GM19043 (cell line): ENCODE data around the gene LIFR.
"Not testable (repeated sequence)": the region's sequence is repeated elsewhere in the genome, so short reads cannot be mapped to it uniquely, and the experiment has no call there.

Experiments used
- ATAC-seq: cut with Tn5 transposase; IDR thresholded peaks from one replicate; pipeline ENCODE4 v1.9.1; 2021; ENCODE audit warnings: low read depth; ENCODE audit not compliant: unreplicated experiment

The LIFR gene

GRCh38 chr5:38556599-38557307 lies at the start of gene LIFR:
LIFR (minus strand) TSS chr5:38556646; CDS start chr5:38530647, 25,999 bp downstream.
- ATAC-seq, result no peak

DNA sequence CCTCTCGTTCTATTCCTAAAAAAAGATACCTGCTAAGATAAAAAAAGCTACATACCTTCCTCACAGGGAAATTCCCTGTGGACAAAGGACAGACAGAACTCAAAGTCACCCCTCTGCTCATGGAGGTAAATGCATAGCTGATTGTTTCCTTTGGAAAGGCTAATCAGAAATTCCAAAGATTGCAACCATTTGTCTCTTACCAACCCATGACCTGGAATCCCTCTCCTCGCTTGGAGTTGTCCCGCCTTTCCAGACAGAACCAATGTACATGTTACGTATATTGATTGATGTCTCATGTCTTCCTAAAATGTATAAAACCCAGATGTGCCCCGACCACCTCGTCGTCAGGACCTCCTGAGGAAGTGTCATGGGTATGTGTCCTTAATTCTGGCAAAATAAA lies 49.2 kb upstream of the LIFR start:
- ATAC-seq, result no peak

- no peak for ATAC-seq
These were observed 47.2 kb upstream of the LIFR start for GRCh38 chr5:38603691-38604090.

- no peak for ATAC-seq
These were observed 46.2 kb upstream of the LIFR start for GRCh38 chr5:38602641-38603040.

- ATAC-seq, result no peak
These were observed 45.4 kb upstream of the LIFR start for GRCh38 chr5:38601863-38602298.

DNA sequence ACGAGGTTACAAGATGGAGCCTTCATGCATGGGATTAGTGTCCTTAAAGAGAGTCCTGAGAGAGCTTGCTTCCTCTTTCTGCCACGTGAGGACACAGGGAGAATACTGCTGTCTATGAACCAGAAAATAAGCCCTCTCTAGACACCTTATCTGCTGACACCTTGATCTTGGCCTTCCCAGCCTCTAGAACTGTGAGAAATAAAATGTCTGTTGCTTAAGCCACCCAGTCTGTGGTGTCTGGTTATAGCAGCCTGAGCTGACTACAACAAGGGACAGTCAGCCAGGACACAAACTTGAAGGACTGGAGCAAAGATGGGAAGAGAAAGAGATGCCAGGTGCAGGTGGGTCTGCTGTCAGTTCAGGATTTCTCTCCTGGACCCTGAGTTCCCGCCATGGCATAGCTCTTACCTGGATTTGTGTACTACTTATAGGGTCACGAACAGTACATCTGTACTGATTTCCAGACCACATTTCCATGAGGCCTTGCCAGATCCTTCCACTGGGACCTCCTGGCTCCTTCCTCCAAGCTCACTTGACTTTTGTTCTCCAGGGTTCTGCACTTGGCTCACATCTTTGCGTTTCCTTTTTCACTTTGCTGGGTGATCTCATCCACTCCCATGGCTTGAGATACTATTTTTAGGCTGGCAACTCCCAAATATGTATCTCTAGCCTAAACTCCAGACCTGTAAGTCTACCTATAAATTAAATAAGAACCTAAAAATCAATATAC lies 44.9 kb upstream of the LIFR start:
- ATAC-seq, result no peak

- no peak for ATAC-seq
These were observed 44.0 kb upstream of the LIFR start for GRCh38 chr5:38600329-38601045.

DNA sequence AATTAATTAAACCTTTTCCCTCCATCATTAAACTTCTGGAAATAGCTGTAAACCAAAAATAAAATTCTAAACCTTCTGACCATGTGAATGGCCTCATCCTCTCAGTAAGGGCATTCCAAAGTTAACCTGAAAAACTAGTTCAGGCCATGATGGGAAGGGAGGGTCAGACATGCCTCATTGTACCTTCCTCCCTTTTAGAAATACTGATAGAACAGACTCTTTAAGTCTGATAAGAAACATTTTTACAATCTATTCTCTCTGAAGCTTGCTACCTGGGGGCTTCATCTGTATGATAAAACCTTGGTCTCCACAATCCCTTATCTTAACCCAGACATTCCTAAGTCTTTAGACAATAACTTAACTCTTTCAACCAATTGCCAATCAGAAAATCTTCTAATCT lies 43.3 kb upstream of the LIFR start:
- not testable (repeated sequence) for ATAC-seq

DNA sequence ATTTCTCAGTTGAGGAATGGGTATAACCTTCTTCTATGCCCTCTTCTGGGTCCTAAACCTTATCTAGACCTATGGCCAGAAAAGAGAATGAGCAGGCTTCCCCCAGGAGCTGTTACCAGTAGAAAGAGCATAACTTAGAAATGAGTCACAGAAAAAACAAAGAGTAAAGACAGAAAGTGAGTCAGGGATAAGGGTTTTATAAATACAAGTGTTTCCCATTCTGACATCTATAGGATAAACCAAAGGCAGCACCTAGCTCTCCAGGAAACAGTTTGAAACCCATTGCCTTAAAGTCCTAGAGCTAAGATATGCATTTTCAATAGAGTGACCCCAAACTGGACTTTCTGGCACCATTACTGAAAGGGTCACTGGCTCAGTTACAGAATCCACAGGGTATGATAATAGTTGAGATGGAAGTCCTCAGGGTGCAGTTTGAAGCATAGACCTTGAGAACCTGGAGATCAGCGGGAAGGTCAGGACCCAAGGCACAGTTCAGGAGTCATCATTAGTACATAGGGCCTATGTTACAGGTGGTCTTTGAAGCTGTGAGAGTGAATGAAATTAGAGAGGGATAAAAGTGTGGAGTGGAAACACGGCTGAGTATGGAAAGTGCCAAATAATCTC lies 42.7 kb upstream of the LIFR start:
- no peak for ATAC-seq

DNA sequence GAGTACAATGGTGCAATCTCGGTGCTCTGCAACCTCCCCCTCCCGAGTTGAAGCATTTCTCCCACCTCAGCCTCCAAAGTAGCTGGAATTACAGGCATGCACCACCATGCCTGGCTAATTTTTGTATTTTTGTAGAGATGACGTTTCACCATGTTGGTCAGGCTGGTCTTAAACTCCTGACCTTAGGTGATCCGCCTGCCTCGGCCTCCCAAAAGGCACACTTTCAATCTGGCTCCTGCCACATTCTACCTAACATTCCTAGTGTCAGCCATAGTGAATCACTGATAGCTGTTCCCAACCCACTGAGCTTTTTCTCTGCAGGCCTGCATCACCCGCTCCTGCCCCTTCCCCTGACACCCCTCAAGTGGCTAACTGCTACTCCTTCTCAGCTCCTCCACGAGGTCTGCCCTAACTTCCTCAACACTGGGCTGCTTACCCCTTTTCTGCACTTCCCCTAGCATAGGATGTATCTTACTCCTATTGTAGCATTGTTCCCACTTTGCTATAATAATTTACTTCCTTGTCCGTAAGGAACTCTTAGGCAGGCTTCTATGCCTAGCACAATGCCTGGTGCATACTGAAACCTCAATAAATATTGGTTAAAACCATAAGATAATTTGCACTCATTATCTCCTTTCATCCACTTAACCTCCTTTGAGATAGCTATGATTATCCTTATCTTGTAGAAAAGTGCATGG lies 42.0 kb upstream of the LIFR start:
- no peak for ATAC-seq

DNA sequence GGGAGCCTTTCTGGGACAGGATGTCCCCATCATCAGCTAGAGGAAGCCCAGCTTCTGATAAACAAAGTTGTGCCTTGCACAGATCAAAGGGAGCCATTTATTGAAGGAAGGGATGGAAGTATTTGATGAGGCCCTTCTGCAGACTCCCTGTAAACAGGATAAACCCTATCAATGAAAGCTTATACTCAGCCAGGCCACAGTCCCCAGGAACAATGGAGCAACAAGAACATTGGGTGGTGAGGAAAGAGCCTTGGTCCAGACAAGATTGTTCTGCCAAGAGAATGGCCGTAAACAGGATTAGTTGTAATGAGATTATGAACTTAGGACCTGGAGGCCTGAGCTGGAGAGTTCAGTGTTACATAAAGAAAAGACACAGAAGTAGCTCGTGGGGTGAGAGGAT lies 40.5 kb upstream of the LIFR start:
- ATAC-seq, result no peak

DNA sequence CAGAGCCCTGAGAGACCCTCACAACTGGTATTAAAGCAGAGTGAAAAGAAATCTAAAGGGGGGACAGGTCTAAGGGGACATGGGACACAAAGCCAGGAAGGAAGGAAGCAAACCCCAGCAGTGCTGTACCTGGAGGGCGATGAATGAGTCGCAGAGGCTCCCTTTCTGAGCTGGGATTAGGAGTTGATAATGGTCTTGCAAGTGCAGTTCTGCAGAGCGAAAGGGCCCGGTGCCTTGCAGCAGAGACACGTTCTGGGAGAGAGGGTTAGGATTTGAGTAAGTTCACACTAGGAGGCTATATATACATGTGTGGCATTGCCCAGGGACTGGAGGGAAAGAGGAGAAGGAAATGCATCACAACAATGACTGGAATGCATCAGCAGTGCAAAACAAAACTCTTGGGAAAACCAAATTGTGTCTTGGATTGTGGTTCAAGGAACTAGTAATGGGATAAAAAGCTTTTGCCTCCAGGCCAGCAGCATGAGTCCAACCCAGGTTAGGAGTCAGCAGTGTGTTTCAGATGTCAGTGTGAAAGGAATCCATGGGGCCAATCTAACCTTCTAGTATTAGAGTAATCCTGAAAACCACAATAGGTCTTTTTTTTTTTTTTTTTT lies 38.8 kb upstream of the LIFR start:
- ATAC-seq, result no peak

- no peak for ATAC-seq
These were observed 37.5 kb upstream of the LIFR start for GRCh38 chr5:38593959-38594358.

DNA sequence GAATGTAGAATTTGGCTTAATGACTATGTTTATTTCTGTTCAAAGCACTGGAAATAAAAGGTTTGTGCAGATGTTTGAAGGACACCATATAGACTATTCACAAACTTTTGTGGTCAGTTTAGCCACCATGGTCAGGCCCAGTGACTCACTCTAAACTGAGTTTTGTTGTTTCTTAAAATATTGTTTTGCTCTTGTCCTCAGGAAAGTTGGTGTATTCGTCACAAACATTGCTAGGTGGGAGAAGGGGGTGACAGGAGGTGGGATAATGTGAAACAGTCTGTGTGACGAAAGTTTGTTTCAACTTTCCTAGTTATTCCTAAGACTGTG lies 35.0 kb upstream of the LIFR start:
- ATAC-seq, result no peak

GRCh38 chr5:38590838-38591522 lies 34.5 kb upstream of the LIFR start:
- ATAC-seq, result no peak

DNA sequence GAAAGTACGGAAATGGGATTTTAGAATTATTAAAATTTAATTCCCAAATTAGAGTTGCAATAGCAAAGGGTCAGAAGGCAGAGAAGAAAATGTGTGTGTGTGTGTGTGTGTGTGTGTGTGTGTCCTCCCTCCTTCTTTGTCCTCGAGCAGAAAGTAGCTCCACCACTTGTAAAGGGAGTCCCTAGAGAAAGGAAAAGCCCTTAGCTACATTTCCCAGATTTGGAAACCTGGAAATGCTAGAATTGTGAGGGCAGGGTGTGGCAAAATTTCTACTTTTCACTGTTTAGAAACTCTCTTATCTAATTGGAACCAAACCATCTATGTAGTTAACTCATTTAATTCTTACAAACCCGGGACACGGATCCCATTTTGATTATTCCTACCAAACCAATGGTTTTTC lies 33.2 kb upstream of the LIFR start:
- ATAC-seq, result no peak

DNA sequence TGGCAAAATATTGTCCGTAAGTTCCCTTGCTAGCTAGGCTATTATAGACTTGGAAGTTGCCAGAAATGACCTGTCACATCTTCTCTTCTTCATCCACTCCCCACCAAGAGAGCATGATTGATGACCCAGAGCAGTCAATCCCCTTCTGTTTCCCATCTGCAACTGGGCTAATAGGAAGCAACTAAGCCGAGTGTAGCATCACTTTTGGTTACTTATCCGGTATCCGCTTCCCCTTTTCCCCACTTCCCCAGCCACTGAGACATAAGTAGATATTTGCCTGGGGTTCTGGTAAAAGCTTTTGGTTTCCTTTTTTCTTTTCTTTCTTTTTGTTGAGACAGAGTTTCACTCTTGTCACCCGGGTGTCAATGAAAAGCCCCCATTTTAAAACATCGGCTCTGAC lies 29.4 kb upstream of the LIFR start:
- ATAC-seq, result no peak

GRCh38 chr5:38583500-38583899 lies 27.1 kb upstream of the LIFR start:
- ATAC-seq, result no peak

GRCh38 chr5:38582975-38583319 lies 26.5 kb upstream of the LIFR start:
- no peak for ATAC-seq
